ENCODE results near the gene ZNF683. TPM values are rescaled to one million over a fixed set of nuclear protein-coding genes. Genes with fewer than 3 reads are reported as not detected.
A peak's percentile ranks its signal among the peaks of the same experiment; 100 is the strongest.

The ZNF683 gene
- total RNA-seq, 1 experiment from 2014 or later, result not detected

DNA sequence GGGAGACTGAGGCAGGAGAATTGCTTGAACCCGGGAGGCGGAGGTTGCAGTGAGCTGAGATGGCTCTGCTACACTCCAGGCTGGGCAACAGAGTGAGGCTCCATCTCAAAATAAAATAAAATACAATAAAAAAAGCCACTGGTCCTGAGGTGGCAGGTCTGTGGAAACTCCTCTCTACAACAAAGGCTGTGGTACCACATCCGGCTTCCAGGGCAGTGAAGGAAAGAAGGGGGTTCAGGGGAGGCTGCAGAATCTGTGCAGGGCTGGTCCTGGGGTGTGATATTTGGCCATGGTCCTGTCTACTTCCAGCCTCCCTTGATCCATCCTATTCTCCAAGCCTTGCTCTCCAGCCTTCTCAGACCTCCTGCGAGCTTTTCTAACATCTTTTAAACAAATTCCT is 731 bp upstream of the ZNF683 start:
- intact Hi-C loops (cut with micrococcal nuclease), result no loop called here
- Histone ChIP-seq H3K27me3 (ENCODE audit: low read length) (no peaks in the 10 kb centered on the region), H4K20me1 (ENCODE audit: low read length) (no peaks in the 10 kb centered on the region), H3K4me3 (ENCODE audit: low read length) (no peak overlapping the region), H3K4me1 (ENCODE audit: insufficient read depth, low read length) (peaks cover 13% of the 10 kb centered on the region), H3K79me2 (ENCODE audit: low read length) (no peaks in the 10 kb centered on the region), H3K9me3 (ENCODE audit: low read length) (no peaks in the 10 kb centered on the region), H3F3A (ENCODE audit: low read length, unreplicated experiment) (no peaks in the 10 kb centered on the region), H3K4me2 (ENCODE audit: low read length) (no peak overlapping the region), H3K27ac (ENCODE audit: low read length) (no peak overlapping the region), H2AFZ (ENCODE audit: low read length) (no peak overlapping the region), H3K36me3 (ENCODE audit: low read depth, low read length) (no peaks in the 10 kb centered on the region), H3K9me2 (replicated peaks; ENCODE audit: low read length) (no peaks in the 10 kb centered on the region), H3K9ac (ENCODE audit: low read length) (no peak overlapping the region)
- CTCF ChIA-PET, result interaction anchor here (0.6 kb wide), 1 partner anchor 16 kb away, joined by 3 read pairs; no protein-coding TSS in a partner anchor
- POLR2A ChIA-PET (ENCODE audit: unreplicated experiment), result interaction anchor here (0.6 kb wide), 1 partner anchor 873 kb away, joined by 3 read pairs; no protein-coding TSS in a partner anchor
- ATAC-seq (no peak), DNase-seq (no peak)
- BruUV-seq (replicated peaks), result no TSS peak
- TF ChIP-seq, protein P1, sequence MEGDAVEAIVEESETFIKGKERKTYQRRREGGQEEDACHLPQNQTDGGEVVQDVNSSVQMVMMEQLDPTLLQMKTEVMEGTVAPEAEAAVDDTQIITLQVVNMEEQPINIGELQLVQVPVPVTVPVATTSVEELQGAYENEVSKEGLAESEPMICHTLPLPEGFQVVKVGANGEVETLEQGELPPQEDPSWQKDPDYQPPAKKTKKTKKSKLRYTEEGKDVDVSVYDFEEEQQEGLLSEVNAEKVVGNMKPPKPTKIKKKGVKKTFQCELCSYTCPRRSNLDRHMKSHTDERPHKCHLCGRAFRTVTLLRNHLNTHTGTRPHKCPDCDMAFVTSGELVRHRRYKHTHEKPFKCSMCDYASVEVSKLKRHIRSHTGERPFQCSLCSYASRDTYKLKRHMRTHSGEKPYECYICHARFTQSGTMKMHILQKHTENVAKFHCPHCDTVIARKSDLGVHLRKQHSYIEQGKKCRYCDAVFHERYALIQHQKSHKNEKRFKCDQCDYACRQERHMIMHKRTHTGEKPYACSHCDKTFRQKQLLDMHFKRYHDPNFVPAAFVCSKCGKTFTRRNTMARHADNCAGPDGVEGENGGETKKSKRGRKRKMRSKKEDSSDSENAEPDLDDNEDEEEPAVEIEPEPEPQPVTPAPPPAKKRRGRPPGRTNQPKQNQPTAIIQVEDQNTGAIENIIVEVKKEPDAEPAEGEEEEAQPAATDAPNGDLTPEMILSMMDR (conservative IDR thresholded peaks at IDR 0.05; ENCODE audit: low read depth, low read length), result no peak
- TF ChIP-seq EZH2phosphoT487 (IDR thresholded peaks at IDR 0.05; ENCODE audit: borderline replicate concordance, low read length) (no peak), EZH2 (IDR thresholded peaks at IDR 0.05; ENCODE audit: low read length, unreplicated experiment) (no peak)

DNA sequence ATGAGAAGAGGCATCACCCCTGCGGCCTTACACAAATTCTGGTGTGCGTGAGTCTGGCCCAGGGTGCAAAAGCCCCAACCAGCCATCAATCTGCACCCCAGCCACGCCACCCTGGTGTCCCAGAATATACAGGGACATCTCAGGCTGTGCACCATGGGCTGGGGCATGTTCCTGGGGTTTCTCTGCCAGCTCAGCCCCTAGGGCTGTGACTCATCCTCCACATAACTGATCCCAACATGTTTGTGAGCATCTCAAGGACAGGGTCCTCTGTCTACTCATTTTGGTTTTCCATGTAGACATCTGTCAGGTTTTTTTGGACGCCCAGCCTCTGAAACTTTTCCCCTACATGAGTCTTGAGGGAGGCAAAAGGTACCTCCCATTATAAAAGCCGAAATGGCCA is 511 bp downstream of the ZNF683 start:
- intact Hi-C loops (cut with micrococcal nuclease), result no loop called here
- BruUV-seq (replicated peaks), result no TSS peak
- no peak overlapping the region for H3K4me3 ChIP-seq (ENCODE audit: low read length)
- H3K36me3 ChIP-seq (ENCODE audit: low read depth, low read length), result no peaks in the 10 kb centered on the region
- ChIA-PET CTCF (no interaction called here), POLR2A (ENCODE audit: unreplicated experiment) (no interaction called here)
- H3F3A ChIP-seq (ENCODE audit: low read length, unreplicated experiment), result no peaks in the 10 kb centered on the region
- no peaks in the 10 kb centered on the region for H3K9me2 ChIP-seq (replicated peaks; ENCODE audit: low read length)
- H4K20me1 ChIP-seq (ENCODE audit: low read length), result no peaks in the 10 kb centered on the region
- TF ChIP-seq, protein P1 (conservative IDR thresholded peaks at IDR 0.05; ENCODE audit: low read depth, low read length), result no peak
- TF ChIP-seq EZH2 (IDR thresholded peaks at IDR 0.05; ENCODE audit: low read length, unreplicated experiment) (no peak), EZH2phosphoT487 (IDR thresholded peaks at IDR 0.05; ENCODE audit: borderline replicate concordance, low read length) (no peak)
- no peak overlapping the region for H3K27ac ChIP-seq (ENCODE audit: low read length)
- DNase-seq (peak; percentile 55), ATAC-seq (peak; percentile 66)
- H3K9ac ChIP-seq (ENCODE audit: low read length), result no peak overlapping the region
- 0 out of 2 replicates have a peak, but pooled peaks cover 2% of the 10 kb centered on the region for H3K4me1 ChIP-seq (ENCODE audit: insufficient read depth, low read length)
- H3K27me3 ChIP-seq (ENCODE audit: low read length), result no peaks in the 10 kb centered on the region
- H3K79me2 ChIP-seq (ENCODE audit: low read length), result no peaks in the 10 kb centered on the region
- no peak overlapping the region for H2AFZ ChIP-seq (ENCODE audit: low read length)
- no peak overlapping the region for H3K4me2 ChIP-seq (ENCODE audit: low read length)
- H3K9me3 ChIP-seq (ENCODE audit: low read length), result no peaks in the 10 kb centered on the region

GRCh38 chr1:26370591-26371382 is 1.8 kb downstream of the ZNF683 start:
- CTCF ChIA-PET, result no interaction called here
- intact Hi-C loops (cut with micrococcal nuclease), result no loop called here
- Histone ChIP-seq H4K20me1 (ENCODE audit: low read length) (no peaks in the 10 kb centered on the region), H3K27me3 (ENCODE audit: low read length) (no peaks in the 10 kb centered on the region), H2AFZ (ENCODE audit: low read length) (no peak overlapping the region), H3K4me3 (ENCODE audit: low read length) (no peak overlapping the region), H3K9me3 (ENCODE audit: low read length) (no peaks in the 10 kb centered on the region), H3K9ac (ENCODE audit: low read length) (no peak overlapping the region), H3K36me3 (ENCODE audit: low read depth, low read length) (no peaks in the 10 kb centered on the region), H3K27ac (ENCODE audit: low read length) (no peak overlapping the region), H3K4me2 (ENCODE audit: low read length) (no peak overlapping the region), H3F3A (ENCODE audit: low read length, unreplicated experiment) (no peaks in the 10 kb centered on the region), H3K9me2 (replicated peaks; ENCODE audit: low read length) (no peaks in the 10 kb centered on the region), H3K4me1 (ENCODE audit: insufficient read depth, low read length) (0 out of 2 replicates have a peak, but pooled peaks cover 2% of the 10 kb centered on the region), H3K79me2 (ENCODE audit: low read length) (no peaks in the 10 kb centered on the region)
- no peak for ATAC-seq
- DNase-seq, result no peak
- TF ChIP-seq EZH2phosphoT487 (IDR thresholded peaks at IDR 0.05; ENCODE audit: borderline replicate concordance, low read length), result no peak
- TF ChIP-seq, protein P1 (conservative IDR thresholded peaks at IDR 0.05; ENCODE audit: low read depth, low read length), result no peak
- TF ChIP-seq EZH2 (IDR thresholded peaks at IDR 0.05; ENCODE audit: low read length, unreplicated experiment), result no peak
- BruUV-seq (replicated peaks), result no TSS peak
- POLR2A ChIA-PET (ENCODE audit: unreplicated experiment), result no interaction called here

All from PC-3 (cell line).